ENCODE results near the gene SLC1A4. TPM values are rescaled to one million over a fixed set of nuclear protein-coding genes. Genes with fewer than 3 reads are reported as not detected.

Gene SLC1A4
- total RNA-seq, 2 experiments from 2014 or later = 15.7 to 16.7 TPM

DNA sequence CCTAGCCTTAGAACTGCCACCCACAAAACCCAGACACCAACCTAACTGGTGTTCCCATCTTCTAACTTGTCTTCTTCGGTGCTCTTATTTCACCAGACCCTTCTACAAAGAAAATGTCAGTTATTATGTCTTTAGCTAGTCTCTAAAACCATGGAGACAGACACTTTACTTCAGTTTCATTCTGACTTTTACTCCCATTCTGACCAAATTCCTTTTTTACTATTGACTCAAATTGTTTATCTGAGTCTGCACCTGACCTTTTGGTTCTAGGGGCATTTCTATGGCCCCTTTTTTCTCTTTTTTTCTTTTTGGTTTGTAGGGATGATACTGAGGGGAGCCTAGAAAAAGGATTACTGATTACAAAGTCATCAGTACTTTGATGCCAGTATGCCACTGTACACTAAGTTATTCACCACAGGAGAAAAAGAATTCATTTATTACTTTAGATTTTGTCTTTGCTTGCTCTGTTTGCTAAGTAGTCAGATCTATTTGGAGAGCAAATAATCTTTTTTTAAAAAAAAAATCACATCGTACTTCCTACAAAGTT lies 6.8 kb upstream of the SLC1A4 start:
- no peak overlapping the region for H3K4me3 Mint-ChIP-seq
- intact Hi-C loops (cut with DNase I, micrococcal nuclease) = loop anchor here (1.0 to 10.0 kb wide), 4 partner anchors 36 to 958 kb away; no protein-coding TSS in a partner anchor
- no peaks in the 10 kb centered on the region for H3K36me3 Mint-ChIP-seq (ENCODE audit: low read depth)
- POLR2A ChIA-PET = interaction anchor here (0.6 kb wide), 1 partner anchor 458 kb away, joined by 3 read pairs; no protein-coding TSS in a partner anchor
- H3K4me1 Mint-ChIP-seq = peaks cover 30% of the 10 kb centered on the region
- no peaks in the 10 kb centered on the region for H3K9me3 Mint-ChIP-seq (ENCODE audit: low read depth)
- H3K27ac Mint-ChIP-seq = peak overlapping the region; percentile 52
- ATAC-seq (peak; percentile 81), DNase-seq (peak; percentile 31)
- no peaks in the 10 kb centered on the region for H3K27me3 Mint-ChIP-seq
- CTCF ChIA-PET = interaction anchor here (0.5 to 1.9 kb wide), 4 partner anchors 11 to 459 kb away, joined by 3 to 10 read pairs (median 4); no protein-coding TSS in a partner anchor

DNA sequence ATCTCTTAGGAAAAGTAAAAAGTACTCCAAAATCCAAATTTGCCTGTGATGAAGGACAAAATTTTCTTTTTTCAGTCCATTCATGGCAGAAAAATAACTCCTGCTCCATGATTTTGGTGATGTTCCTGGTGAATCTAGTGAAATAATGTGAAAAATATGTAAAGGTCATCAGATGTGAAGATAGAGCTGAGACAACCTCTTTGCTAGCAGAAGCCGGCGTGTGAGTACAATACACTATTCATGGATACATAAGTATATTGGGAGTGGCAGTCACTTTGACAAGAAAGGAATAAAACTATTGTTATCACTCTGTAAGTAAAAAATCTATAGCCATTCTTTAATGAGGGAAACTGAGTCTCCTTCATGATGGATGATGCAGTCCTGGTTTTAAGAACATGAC lies 6.3 kb upstream of the SLC1A4 start:
- Mint-ChIP-seq H3K36me3 (ENCODE audit: low read depth) (no peaks in the 10 kb centered on the region), H3K27ac (no peak overlapping the region), H3K4me1 (peaks cover 34% of the 10 kb centered on the region), H3K27me3 (no peaks in the 10 kb centered on the region), H3K4me3 (no peak overlapping the region), H3K9me3 (ENCODE audit: low read depth) (no peaks in the 10 kb centered on the region)
- no peak for DNase-seq
- CTCF ChIA-PET = interaction anchor here (0.5 to 1.9 kb wide), 2 partner anchors 28 to 64 kb away, joined by 3 to 10 read pairs; no protein-coding TSS in a partner anchor
- POLR2A ChIA-PET = no interaction called here
- no peak for ATAC-seq
- intact Hi-C loops (cut with DNase I, micrococcal nuclease) = loop anchor here (1.0 to 10.0 kb wide), 4 partner anchors 36 to 958 kb away; no protein-coding TSS in a partner anchor

DNA sequence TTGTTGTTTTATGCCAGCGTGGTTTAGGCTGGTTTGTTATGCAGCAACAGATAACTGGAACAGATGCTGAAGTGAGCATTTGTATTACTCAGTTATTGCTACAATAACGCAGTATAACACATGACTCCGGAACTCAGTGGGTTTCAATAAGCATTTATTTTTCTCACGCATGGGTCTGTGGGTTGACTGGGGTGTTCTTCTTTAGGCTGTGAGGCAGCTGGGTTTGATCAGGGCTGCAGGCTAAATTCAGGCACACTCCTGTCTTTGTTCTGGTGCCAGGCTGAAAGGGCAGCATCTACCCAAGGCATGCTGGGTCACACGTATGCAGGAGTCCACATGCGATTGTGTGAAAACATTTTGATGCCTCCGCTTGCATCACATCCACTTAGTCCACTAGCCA lies 3.8 kb upstream of the SLC1A4 start:
- ChIA-PET POLR2A (no interaction called here), CTCF (interaction anchor here (1.5 kb wide), 1 partner anchor 8 kb away, joined by 3 read pairs; no protein-coding TSS in a partner anchor)
- H3K4me3 Mint-ChIP-seq = no peak overlapping the region
- H3K9me3 Mint-ChIP-seq (ENCODE audit: low read depth) = no peaks in the 10 kb centered on the region
- intact Hi-C loops (cut with DNase I, micrococcal nuclease) = loop anchor here (5.0 to 10.0 kb wide), 6 partner anchors 142 to 1398 kb away; partner anchors contain the start of genes ACTR2 (in 1 of the 2), MDH1 (in 1 of the 2), PELI1 (in 1 of the 2) and WDPCP (in 1 of the 2)
- H3K36me3 Mint-ChIP-seq (ENCODE audit: low read depth) = peaks cover 2% of the 10 kb centered on the region
- DNase-seq (no peak), ATAC-seq (no peak)
- H3K4me1 Mint-ChIP-seq = peaks cover 39% of the 10 kb centered on the region
- no peak overlapping the region for H3K27ac Mint-ChIP-seq
- no peaks in the 10 kb centered on the region for H3K27me3 Mint-ChIP-seq

DNA sequence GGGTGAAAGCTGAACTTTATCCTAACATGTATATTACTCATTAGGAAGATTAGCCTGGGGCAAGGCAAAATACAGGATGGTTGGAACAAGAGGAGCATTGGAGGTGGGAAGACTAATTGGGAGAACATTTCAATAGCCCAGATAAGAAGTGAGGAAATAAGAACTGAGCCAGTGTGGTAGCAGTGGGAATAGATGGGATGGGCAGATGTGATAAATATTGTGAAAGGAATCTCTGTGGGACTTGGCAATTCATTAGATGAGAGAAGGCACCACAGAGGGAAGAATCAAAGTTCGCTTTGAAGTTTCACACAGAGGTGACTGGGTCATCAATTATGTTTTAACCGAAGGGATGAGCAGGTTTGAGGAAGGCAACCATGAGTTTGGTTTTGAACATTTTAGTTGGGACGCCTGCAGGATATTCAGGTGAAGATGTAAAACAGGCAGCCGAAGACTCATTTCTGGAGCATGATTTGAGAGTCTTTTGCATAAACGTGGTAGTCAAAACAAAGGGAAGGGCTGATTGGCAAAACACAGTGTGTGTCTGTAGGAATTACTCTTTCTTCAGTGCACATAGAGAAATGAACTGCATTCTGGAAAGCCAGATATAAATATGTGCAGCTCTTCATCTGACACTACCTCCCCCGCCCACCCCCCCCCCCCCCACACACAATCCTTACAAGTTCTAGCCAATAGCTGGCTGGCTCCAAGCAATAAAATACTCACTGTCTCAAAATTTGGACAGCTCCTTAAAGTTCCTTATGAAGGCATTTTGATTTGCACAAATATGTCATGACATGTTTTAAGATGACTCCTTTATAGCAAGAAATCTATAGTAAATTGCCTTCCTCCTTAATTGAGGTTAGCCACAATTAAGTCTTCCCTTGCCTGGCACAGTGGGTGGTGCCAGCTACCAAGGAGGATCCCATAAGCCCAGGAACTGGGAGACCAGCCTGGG lies 1.9 kb upstream of the SLC1A4 start:
- CTCF ChIA-PET = interaction anchor here (0.8 to 1.0 kb wide), 3 partner anchors 10 to 70 kb away, joined by 3 to 7 read pairs (median 4); no protein-coding TSS in a partner anchor
- peak; percentile 40 for DNase-seq
- peak overlapping the region; percentile 39 for H3K27ac Mint-ChIP-seq

DNA sequence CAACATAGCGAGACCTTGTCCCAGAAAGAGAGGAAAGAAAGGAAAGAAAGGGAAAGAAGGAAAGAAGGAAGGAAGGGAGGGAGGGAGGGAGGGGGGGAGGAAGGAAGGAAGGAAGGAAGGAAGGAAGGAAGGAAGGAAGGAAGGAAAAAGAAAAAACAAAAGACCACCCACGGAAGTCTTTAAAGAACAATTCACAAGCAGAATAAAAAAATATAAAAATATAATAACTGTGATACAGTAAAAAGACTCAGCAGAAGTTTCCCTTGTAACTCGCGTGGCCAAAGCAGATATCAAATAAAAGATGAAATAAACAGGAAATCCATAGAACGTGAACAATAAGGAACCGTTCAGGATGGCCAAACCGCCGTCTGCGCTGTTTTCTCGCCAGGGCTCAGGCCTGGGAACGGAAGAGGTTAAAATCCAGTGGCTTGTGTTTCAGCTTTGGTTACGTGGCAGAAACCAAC lies 1.2 kb upstream of the SLC1A4 start:
- ATAC-seq = no peak
- CTCF ChIA-PET = interaction anchor here (0.6 to 1.0 kb wide), 5 partner anchors 11 to 380 kb away, joined by 3 to 7 read pairs (median 3); no protein-coding TSS in a partner anchor
- POLR2A ChIA-PET = interaction anchor here (0.6 to 1.4 kb wide), 3 partner anchors 24 to 284 kb away, joined by 4 to 11 read pairs (median 6); partner anchors contain the start of gene RAB1A
- no peak for DNase-seq
- peak overlapping the region; percentile 55 for H3K27ac Mint-ChIP-seq
- peak overlapping the region; percentile 68 for H3K4me3 Mint-ChIP-seq
- peaks cover 4% of the 10 kb centered on the region for H3K27me3 Mint-ChIP-seq
- no peaks in the 10 kb centered on the region for H3K9me3 Mint-ChIP-seq (ENCODE audit: low read depth)
- intact Hi-C loops (cut with DNase I, micrococcal nuclease) = loop anchor here (1.0 to 10.0 kb wide), 13 partner anchors 41 to 1401 kb away; partner anchors contain the start of genes ACTR2 (in 1 of the 2), MDH1 (in 1 of the 2), PELI1 (in 1 of the 2) and SERTAD2 (in 1 of the 2)
- peaks cover 43% of the 10 kb centered on the region for H3K4me1 Mint-ChIP-seq
- peaks cover 12% of the 10 kb centered on the region for H3K36me3 Mint-ChIP-seq (ENCODE audit: low read depth)

More for the DNA sequence above, 1.9 kb upstream of the SLC1A4 start:
- peak overlapping the region; percentile 68 for H3K4me3 Mint-ChIP-seq
- ATAC-seq = peak; percentile 22
- H3K27me3 Mint-ChIP-seq = peaks cover 4% of the 10 kb centered on the region
- intact Hi-C loops (cut with DNase I, micrococcal nuclease) = loop anchor here (5.0 to 10.0 kb wide), 6 partner anchors 140 to 1400 kb away; partner anchors contain the start of genes ACTR2 (in 1 of the 2), MDH1 (in 1 of the 2), PELI1 (in 1 of the 2) and WDPCP (in 1 of the 2)
- peaks cover 9% of the 10 kb centered on the region for H3K36me3 Mint-ChIP-seq (ENCODE audit: low read depth)
- H3K4me1 Mint-ChIP-seq = peaks cover 44% of the 10 kb centered on the region
- POLR2A ChIA-PET = interaction anchor here (1.4 kb wide), 1 partner anchor 142 kb away, joined by 6 read pairs; the partner anchor contains the start of gene RAB1A
- H3K9me3 Mint-ChIP-seq (ENCODE audit: low read depth) = no peaks in the 10 kb centered on the region

DNA sequence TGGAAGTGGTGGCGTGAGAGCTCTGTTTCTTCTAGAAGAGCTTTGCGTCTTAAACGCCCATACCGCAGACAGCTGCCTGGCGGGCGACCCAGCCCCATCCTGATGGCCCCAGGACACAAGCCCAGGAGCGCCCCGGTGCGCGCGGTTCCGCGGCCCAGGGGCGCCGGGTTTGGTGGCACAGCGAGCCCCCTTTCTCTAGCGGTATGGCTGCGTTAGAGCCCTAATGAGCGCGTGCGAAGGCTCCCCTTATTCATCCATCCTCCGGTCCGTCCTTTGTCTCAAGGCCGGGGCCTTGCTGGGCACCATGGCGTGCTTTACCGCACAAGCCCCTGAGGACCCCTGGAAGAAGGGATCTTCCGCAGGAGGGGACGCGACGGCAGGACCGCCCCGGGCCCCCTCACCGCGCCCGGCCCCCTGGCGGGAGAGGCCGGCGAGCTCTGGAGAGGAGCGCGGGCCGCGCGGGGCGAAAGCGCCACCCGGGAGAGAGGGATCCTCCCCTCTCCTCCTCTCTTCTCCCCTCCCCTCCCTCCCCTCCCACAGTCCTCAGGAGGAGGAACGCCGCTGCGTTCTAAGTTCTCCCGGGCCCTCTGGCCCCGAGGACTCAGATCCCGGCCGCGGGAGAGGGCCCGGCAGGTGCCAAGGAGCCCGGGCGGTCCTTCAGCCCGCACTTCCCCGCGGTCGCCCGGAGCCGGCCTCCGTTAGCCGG lies 626 bp upstream of the SLC1A4 start:
- POLR2A ChIA-PET = interaction anchor here (0.6 to 1.4 kb wide), 6 partner anchors 25 to 1148 kb away, joined by 3 to 11 read pairs (median 5); partner anchors contain the start of gene RAB1A
- peaks cover 46% of the 10 kb centered on the region for H3K4me1 Mint-ChIP-seq
- peak; percentile 37 for ATAC-seq

DNA sequence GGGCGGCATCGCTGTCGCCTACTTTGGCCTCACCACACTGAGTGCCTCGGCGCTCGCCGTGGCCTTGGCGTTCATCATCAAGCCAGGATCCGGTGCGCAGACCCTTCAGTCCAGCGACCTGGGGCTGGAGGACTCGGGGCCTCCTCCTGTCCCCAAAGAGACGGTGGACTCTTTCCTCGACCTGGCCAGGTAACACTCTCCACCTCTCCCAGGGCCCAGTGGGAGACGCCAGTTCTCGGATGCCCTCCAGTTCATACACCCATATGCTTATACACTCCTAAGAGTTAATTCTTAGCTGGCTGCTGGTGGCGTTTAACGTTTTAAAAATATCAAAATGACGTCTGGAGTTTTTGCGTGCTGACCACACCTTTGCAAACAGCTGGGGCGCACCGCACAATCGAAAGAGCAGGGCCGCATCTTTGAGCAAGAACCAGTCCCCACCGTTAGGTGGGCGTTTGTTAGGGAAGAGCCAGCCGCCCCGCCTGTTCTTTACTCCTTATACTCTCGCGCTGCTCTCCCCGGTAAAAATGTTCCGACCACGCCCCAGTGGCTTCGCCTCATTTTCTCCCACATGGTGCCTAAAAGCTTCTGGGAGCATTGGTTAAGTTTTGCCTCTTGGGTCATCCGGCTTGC lies 899 bp downstream of the SLC1A4 start:
- Mint-ChIP-seq H3K9me3 (ENCODE audit: low read depth) (no peaks in the 10 kb centered on the region), H3K27me3 (peaks cover 4% of the 10 kb centered on the region), H3K36me3 (ENCODE audit: low read depth) (peaks cover 19% of the 10 kb centered on the region), H3K4me3 (peak overlapping the region; percentile 87), H3K27ac (peak overlapping the region; percentile 52), H3K4me1 (peaks cover 46% of the 10 kb centered on the region)
- ATAC-seq (no peak), DNase-seq (peak; percentile 18)
- intact Hi-C loops (cut with DNase I, micrococcal nuclease) = loop anchor here (1.0 to 10.0 kb wide), 19 partner anchors 42 to 1403 kb away; partner anchors contain the start of genes ACTR2 (in 2 of the 2), CEP68 (in 2 of the 2), AFTPH (in 1 of the 2) and MDH1 (in 1 of the 2)
- POLR2A ChIA-PET = no interaction called here
- CTCF ChIA-PET = interaction anchor here (1.1 to 4.3 kb wide), 5 partner anchors 41 to 197 kb away, joined by 3 to 17 read pairs (median 4); no protein-coding TSS in a partner anchor

More for the DNA sequence above, 626 bp upstream of the SLC1A4 start:
- peak; percentile 74 for DNase-seq
- H3K27me3 Mint-ChIP-seq = peaks cover 4% of the 10 kb centered on the region
- H3K27ac Mint-ChIP-seq = peak overlapping the region; percentile 55
- H3K9me3 Mint-ChIP-seq (ENCODE audit: low read depth) = no peaks in the 10 kb centered on the region
- peaks cover 12% of the 10 kb centered on the region for H3K36me3 Mint-ChIP-seq (ENCODE audit: low read depth)
- H3K4me3 Mint-ChIP-seq = peak overlapping the region; percentile 68
- CTCF ChIA-PET = interaction anchor here (0.6 to 1.1 kb wide), 6 partner anchors 11 to 381 kb away, joined by 3 to 7 read pairs (median 4); no protein-coding TSS in a partner anchor
- intact Hi-C loops (cut with DNase I, micrococcal nuclease) = loop anchor here (1.0 to 10.0 kb wide), 18 partner anchors 42 to 1401 kb away; partner anchors contain the start of genes ACTR2 (in 2 of the 2), CEP68 (in 2 of the 2), AFTPH (in 1 of the 2) and MDH1 (in 1 of the 2)

DNA sequence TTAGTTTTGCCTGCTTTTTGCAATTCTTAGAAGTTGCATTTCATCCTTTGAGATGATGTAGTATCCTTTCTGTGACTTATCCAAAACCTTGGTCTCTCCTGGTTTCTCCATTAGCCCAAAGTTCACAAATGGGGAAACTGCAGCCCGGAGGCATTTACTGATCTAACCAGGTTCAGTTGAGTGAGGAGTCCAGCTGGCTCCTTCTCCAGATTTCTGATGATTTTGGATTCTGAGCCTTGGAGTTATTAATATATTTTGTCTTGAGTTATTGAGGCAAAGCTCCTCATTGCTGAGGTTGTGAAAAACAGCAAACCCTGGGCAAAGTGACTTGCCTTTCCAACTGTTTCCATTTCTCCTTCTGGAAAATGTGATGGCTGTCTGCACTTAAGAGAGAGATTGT lies 1.7 kb downstream of the SLC1A4 start:
- Mint-ChIP-seq H3K9me3 (ENCODE audit: low read depth) (no peaks in the 10 kb centered on the region), H3K27me3 (peaks cover 4% of the 10 kb centered on the region), H3K4me3 (peak overlapping the region; percentile 87), H3K36me3 (ENCODE audit: low read depth) (peaks cover 19% of the 10 kb centered on the region), H3K4me1 (peaks cover 41% of the 10 kb centered on the region), H3K27ac (no peak overlapping the region)
- intact Hi-C loops (cut with DNase I, micrococcal nuclease) = loop anchor here in 1 of 2 experiments (5.0 kb wide), 1 partner anchor 41 kb away; no protein-coding TSS in a partner anchor
- ChIA-PET CTCF (interaction anchor here (0.5 to 4.3 kb wide), 2 partner anchors 73 to 506 kb away, joined by 4 to 17 read pairs; no protein-coding TSS in a partner anchor), POLR2A (interaction anchor here (1.2 kb wide), 1 partner anchor 65 kb away, joined by 3 read pairs; the partner anchor contains the start of gene CEP68)
- no peak for ATAC-seq
- DNase-seq = no peak

DNA sequence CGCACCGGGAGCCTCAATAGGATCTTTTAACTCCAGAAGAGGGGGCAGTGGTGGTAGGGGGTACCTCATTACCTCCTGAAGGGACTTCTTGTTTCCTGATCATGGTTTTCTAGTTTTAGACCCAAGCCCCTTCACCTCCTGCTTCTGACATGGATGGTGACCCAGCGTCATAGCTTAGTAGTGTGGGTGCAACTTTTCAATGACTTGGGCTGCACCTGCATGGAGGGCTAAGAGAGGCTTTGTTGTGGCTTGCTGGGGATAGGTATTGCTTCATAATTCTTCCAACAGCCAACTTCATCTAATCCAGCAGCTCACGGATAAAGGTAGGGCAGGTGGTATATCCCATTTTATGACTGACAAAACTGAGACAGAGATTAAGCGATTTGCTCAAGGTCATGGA lies 3.0 kb downstream of the SLC1A4 start:
- Mint-ChIP-seq H3K4me1 (peaks cover 33% of the 10 kb centered on the region), H3K4me3 (no peak overlapping the region), H3K36me3 (ENCODE audit: low read depth) (peaks cover 19% of the 10 kb centered on the region), H3K27me3 (peaks cover 4% of the 10 kb centered on the region), H3K27ac (no peak overlapping the region), H3K9me3 (ENCODE audit: low read depth) (no peaks in the 10 kb centered on the region)
- DNase-seq (no peak), ATAC-seq (no peak)
- CTCF ChIA-PET = interaction anchor here (0.8 to 4.3 kb wide), 5 partner anchors 10 to 75 kb away, joined by 3 to 17 read pairs (median 5); no protein-coding TSS in a partner anchor
- intact Hi-C loops (cut with DNase I, micrococcal nuclease) = loop anchor here in 1 of 2 experiments (5.0 kb wide), 1 partner anchor 40 kb away; no protein-coding TSS in a partner anchor
- POLR2A ChIA-PET = no interaction called here
